Limb (tissue), 2 donors: ENCODE data around the gene CNOT6L.

Source experiments
- DNase-seq, 2 donors: peaks; one replicate each; pipeline ENCODE4 v3.0.0-alpha.2; 2016; ENCODE audit errors: extremely low spot score in 2 of 2

Gene CNOT6L

DNA sequence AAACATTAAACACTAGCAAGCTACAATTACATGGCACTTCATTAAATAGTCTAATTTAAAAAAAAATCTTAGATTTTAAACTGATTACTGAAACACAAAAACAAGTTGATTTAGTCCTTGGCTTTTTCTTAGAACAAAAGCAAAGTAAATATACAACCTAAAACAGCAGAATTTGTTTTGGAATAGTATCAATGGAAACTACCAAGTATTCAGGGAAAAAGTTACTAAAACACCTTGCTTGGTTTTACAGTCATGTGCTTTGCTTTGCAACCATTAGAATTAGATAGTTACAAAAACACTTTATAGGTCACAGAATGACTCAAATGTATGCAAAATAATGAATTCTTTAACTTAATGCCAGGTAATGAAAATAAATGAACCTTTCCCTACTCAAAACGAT, 105.3 kb downstream of the CNOT6L start:
- no peak for DNase-seq

DNA sequence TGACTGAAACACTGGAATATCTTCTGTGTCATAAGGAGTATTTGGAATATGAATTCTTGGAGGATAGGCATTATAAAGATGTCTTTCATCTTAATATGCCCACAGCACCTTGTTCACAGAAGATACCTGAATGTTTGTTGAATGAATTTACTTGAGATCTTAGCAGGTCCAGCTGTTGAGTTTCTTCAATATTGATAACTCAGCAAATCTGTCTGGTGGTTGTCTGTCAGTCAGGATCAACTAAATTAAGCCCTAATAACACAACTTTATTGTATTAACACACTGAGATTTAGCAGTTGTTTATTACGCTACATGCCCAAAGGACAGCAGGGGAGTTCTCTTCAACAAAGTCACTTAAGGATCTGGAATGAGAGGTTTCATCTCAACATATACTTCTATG, 106.5 kb downstream of the CNOT6L start:
- no peak for DNase-seq

DNA sequence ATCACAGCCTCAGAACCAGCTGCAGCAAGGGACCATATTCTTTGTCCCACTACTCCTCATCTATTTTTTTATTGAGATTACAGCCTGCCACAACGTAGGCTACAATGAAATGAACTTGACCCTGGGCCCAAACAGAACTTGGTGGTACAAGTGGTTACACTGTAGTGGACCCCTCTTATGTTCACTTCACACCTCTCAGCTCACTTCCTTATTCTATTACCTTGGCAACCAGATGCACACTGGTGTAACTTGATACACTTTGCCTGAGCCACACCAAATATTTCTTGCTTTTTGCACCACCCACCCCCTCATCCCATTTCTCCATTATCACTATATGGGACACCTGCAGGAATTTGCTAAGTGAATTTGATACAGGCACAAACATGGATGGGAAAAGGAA, 107.7 kb downstream of the CNOT6L start:
- no peak for DNase-seq

DNA sequence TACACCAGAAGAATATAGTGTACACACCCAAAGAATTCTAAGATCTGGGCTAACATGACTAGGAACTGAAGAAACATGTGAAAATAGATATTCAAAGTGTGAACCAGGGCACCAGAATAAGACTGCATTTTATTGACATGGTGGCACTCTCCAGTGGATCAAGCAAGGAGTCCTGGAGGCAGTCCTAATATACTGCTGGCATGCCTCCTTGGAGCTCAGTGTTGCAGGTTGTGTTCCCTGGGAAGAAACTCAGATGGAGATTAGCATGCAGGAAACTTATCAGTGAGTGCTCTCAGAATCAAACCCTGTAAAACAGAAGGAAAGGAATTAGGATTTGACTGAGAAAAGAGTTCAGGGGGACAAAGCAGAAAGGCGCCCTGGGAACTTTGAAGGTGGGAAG, 108.5 kb downstream of the CNOT6L start:
- no peak for DNase-seq

DNA sequence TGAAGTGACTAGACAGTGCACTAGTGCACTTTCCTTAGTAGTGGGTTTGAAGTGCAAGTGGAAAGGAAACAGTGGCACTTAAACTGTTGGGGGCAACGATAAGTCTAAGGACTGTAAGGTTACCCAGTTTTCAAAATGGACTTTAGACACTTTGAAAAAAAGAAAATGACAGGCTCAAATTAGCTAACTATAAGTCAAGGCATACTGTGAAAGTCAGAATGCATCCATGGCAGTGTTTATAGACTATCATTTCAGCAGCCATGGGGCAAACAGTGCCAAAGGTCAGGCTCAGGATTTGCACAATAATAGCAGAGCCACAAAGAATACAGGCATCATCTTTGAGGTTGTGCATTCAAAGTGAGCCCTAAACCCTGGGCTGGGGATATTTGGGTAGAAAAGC, 109.1 kb downstream of the CNOT6L start:
- no peak for DNase-seq

DNA sequence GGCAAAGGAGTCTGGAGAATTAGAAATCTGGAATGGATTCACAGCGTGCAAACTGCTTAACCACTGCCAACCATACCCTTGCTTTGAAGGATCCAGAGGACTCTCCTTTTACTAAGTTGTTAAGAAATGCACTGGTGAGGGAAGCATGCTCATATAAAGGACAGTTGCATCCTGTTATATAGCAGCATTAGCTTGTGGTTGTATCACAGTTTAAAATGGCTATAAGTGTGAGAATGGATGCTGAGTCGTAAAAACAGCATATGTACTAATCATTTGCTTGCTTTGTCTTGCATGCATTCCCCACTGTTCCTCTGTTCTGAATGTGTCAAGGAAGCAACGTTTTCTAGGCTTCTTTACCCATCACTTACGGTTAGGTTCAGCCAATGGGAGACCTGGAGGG, 112.5 kb downstream of the CNOT6L start:
- no peak for DNase-seq

DNA sequence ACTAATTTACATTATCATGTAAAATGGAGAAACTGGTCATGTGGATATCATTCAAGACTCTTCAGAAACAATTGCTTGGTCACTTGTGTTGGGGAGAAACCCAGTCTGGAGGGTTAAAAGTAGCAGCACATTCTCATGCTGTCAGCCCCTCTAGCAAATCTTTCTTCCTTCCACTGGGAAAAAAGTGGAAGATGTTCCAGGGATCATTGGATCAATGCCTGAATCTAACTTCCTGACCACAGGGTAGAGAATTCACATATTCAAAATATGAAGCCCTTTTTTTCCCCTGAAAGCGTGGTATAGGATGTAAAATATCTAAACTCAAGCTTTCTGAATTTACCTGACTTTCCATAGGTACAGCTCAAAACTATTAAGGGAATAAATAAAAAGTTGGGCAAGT, 115.5 kb downstream of the CNOT6L start:
- DNase-seq: no peak

DNA sequence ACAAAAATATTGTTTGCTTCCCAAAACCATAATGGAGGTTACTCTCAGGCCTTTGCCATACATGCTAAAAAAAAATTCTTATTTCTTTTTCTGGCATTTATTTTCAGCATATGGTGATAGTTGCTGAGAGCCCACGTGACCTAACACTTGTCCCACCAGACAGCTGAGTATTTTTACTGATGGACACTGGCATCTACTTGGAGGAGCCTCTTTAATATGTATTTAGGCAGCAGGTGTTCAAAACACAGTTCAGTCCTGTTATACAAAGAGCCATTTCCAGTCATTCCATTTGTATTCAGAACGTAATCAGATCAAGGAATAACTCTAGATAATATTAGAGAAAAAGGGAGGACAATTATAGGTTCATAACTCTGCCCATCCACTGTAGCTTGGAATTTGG, 118.0 kb downstream of the CNOT6L start:
- DNase-seq: peak in 1 of 2 donors; percentile 38

DNA sequence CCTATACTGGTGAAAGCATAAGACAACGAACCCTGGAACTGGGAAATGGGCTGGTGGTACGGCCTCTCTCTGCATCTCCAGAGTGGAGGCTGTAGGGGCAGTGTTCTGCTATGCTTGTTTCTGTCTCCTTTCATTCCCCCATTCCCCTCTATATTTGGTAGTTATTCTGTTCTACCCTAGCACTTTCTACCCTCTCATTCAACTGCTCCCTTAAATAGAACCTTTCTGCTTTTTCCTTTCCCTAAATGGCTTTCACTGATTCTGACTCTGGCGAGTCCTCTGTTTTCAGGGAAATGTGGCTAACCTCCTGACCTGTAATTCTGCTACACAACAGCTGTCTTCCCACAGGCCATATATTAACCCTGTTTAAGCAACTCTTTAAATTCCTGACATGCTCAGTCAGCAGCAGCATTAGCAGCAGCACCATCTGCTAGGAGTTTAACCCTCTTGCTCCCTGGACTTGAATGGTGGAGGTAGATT, 119.4 kb downstream of the CNOT6L start:
- DNase-seq: peak; percentile 46 to 82

DNA sequence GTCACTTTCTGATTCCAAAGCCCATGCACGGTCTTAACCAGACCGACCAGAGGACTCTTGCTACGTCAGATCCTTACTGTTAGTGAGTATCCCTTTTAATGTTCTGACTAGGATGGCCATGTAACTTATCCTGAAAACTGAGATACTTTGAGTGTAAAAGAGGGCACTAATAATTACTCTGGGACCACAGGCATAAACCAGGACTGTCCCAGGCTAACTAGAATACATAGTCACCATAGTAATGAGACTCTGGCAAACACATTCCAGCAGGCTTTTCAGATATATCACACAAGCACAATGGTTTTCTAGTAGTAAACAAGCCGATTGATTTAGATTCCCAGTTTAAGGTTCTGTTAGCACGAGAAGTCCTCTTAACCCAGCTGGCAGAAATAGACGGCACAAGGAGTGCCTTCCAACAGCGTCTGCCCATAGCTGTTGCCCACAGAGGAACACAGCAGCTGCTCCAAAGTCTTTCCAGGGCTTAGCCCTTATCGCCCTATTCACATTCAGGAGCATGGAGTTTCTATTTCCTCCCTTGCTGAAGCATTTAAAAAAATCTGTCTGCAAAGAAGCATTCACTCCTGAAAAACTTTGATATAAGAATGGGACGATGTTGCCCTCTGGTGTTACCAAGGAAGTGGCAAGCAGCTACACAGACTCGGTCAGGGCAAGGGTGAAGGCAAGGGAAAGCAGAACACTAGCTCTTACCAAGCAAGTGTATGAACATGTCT, 121.1 kb downstream of the CNOT6L start:
- peak; percentile 38 to 63 for DNase-seq

DNA sequence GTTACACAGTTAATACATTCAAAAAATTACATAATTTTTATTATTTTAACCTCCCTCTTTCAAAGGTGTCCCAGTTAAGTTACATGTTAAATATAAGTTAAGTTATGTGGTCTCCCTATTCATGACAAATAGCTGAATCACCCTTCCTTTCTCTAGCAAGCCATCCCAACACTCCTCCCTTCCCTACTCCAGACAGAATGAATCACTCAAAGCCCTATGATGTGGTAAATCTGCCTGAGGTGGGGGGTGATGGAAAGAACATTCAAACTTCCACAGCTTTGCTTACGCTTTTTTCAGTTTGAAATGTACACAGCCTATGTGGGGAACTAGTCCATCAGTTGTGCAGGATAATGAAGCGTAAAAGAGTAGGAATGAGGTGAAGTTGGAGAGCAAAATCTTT, 123.4 kb downstream of the CNOT6L start:
- DNase-seq: no peak

DNA sequence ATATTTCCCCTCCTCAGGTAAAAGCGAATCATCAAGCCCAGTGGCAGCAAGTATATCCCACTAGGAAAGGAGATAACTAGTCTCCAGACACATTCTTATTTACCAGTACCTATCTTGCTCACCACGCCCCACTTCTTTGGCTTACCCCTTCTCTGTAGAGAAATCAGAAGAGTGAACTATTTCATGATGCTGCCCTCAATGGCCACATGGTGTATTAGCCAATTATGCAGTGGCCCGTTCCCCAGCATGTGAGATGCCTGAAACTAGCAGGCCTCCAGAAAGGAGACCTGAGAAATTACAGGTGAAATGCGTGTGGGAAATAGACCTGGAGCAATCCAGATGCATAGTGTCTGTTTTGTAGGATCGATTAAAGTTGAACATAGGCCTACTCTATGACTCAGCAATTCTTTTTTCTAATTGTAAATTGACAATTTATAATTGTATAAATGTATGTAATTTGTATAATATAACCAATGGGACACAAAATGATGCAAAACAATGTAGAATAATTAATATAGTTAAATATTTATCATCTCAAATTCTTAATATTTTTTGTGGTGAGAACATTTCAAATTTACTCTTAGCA, 126.2 kb downstream of the CNOT6L start:
- no peak for DNase-seq

DNA sequence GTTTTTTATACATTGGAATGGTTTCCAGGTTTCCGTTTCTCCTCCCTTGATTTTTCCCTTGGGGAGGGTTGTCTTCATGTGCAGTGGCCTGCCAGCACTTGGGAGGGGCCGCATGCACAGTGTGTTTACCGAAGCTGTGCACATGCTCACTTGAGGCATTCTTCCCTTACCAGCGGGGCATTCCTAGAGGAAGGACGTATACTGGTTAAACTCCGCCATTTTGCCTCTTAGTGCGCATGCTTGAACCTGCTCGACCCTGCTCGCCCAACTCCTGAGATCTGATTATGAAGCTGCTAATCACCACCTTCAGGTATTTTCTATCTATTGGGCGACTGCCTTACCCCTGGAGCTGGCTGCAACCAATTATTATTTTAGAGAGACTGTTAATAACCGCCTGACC, 137.4 kb downstream of the CNOT6L start:
- DNase-seq: no peak

DNA sequence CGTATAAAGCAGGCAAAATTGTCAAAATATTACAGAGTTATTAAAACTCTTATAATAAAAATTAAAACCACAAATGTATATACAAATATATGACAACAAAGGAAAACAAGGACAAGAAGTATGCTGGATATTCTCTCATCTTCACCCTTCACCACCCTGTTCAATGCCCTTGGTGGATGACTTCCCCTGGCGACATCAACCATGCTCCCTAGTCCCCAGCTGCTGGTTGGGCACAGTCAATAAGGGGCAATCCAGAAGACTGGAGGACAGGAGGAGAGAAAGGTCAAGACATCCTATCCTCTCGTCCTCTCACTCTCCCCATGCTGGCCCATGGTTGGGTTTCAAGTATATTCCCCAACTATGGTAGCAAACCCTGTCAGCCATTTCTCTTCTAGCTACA, 142.3 kb downstream of the CNOT6L start:
- no peak for DNase-seq

DNA sequence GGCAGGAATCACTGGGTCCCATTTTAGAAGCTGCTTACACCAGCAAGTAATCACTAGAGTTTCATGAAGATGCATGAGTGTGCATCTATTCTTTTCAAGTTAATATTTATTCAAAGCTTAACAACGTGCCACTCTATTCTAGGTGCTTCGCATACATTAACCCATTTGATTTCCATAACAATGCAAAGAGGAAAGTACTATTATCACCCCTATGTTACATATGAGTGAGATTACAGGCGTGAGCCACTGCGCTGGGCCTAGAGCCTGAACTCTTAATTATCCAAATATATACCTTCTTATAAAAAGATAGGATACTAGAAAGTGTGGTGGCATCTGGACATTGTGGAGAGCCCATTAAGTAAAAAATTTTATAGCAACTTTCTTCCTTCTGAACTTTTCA, 148.1 kb downstream of the CNOT6L start:
- DNase-seq: no peak

DNA sequence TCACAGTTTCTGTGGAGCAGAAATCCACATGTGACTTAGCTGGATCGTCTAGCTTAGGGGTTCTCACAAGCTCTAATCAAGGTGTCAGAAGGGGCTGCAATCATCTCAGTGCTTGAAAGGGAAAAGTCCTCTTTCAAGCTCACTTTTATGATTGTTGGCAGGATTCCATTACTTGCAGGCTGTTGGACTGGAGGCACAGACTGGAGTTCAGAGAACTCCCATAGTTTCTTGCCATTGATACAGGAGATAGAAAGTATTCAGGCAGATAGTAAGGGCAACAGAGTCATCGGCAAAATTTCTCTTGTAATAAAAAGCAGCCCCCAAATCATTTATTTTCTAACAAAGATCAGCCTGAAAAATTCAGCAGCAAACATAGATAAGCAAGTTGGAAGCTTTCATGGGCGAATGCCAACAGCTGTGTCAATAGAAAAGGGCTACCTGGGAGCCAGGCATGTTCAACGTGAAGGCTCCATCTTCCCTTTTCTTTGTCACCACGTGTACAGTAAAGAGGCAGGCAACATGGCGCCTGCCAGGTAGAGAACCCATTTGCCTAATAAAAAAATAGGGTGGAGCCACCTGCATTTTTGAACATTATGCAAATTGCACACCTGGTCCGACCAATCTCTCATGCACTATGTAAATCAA, 149.1 kb downstream of the CNOT6L start:
- DNase-seq: no peak

DNA sequence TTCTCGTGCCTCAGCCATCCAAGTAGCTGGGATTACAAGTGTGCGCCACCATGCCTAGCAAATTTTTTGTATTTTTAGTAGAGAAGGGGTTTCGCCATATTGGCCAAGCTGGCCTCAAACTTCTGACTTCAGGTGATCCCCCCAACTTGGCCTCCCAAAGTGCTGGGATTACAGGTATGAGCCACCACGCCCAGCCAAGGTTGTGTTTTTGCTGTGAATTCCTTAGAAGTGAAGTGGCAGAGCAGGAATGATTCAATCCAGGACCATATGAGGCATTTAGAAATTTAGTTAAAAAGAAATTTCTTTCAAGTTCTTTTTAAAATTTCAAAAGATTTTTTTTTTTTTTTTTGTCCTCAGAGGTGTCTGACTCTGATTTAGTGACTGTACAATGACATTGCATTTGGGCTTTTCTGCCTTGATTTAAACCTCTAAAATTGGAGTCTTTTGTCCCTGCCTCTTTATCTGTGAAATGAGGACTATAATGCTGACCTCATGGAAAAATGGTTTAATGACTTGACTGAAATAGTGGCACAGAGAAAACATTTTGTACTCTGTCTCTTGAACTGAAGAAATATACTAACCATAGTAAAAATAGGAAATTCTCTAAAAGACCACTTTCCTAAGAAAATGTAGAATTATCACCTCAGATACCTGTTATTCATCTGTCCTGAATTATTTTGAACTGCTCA, 153.6 kb downstream of the CNOT6L start:
- DNase-seq: no peak
